Stimulated activated CD8-positive, alpha-beta memory T cell treated with anti-CD3 and anti-CD28 coated beads, Interleukin-12 subunit alpha, Interleukin-12 subunit beta, amount 100 ng/mL, for 24 hours (primary cell): ENCODE results near the gene AHRR.

Experiments used
- DNase-seq: peaks from one replicate; pipeline ENCODE4 v3.0.0-alpha.2; 2020; ENCODE audit errors: extremely low read depth

The AHRR gene

DNA sequence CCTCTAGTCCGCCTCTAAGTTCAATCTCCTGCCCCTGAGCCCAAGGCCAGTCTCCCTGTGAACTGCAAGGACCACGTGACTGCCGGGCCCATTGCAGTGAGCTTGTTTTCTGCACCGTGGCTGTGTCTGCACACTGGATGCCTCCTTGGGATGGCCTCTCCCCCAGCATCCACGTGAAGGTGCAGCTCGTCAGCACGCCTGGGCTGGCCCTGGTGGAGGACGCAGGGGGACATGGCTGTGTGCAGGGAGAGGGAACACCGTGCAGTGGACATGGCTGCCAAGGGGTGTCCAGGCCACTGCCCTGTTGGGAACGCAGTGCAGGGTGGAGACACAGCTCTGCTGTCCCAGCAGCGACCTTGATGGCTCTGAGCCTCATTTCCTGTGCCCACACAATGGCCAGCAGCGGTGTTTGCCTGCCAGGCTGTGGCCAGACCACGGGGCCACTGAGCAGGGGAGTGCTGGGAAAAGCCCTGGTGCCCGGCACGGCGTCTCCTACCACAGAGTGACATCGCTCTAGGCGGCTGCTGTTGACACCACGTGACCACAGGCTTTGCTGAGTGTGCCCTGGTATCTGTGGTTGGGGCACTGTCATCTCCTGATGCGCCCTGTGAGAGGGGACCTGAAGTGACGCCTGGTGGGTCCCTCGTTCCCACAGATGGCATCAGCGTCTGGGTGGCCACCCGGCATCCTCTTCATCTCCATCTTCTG lies 94.6 kb downstream of the AHRR start:
- no peak for DNase-seq

DNA sequence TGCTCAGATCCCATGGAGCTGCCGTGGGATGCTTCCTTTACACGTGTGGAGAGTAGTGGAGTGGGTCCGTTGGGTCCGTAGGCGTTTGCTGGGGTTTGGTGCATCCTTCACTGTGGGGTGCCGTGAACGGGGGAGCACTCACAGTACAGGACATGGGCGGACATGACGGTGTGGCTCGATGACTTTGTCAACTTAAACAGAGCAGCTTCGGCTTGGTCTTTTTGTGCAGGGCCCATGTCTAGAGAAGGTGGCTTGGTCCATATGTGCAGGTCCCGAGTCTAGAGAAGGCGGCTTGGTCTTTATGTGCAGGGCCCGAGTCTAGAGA lies 95.1 kb downstream of the AHRR start:
- DNase-seq, result no peak

GRCh38 chr5:417301-418161 lies 96.0 kb downstream of the AHRR start:
- DNase-seq, result no peak

DNA sequence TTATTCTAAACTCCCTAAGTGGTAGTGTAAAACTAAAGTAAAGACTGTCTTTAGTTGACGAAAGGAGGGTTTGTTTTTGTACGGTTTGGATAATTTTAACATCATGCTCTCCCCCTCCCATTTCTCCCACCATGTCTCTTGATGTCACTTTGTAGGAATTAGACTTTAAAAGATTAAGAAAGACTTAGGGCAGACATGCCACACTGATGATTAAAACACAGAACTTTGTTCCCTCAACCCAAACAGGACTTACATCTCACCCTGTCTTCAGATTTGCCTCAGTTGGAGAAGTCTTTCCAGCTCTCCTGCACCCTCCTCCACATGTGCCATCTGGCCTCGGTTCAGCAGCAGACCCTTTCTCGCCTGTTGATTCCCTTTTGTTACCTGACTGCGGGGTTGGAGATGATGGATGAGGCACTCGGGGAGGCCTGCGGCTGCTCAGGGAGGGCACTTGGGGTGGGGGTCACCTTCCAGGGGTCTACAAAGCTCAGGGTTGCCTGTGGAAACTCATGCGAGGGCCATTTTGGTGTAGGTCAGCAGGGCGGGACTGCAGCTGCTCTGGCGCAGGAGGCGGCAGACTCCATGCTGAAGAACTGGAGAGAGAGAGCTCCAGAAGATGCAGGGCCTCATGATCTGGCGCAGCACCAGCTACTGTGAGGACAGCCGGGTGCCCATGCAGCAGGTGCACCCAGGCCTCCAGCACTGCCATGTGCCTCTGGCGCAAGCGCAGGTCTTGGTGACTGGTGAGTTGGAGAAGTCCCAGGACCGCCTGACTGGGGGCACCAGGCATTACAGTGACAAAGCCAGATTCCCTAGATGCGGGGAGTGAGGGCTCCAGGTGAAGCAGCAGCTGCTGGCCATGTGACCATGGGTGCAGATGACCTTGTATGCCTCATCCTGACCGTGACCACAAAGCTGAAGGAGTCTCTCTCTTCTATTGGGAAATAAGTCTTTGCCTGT lies 96.9 kb downstream of the AHRR start:
- no peak for DNase-seq

DNA sequence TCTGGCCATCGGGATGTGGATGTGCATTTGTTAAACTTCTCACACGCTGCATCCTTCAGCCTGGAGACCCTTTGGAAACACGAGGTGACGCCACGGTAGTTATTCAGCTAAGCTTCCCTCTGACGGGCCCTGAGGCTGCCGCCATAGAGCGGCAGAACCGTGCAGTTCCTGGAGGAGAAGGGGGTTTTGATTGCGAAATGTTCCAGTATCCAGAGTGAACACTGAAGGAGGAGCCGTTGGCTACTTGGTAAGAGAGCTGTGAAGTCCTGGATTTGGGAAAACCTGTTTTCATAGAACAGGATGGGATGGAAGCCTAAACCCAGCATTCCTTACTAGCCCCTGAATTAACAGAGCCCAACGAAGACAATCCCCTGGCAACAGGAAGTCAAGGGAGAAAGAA lies 98.5 kb downstream of the AHRR start:
- DNase-seq, result no peak

- no peak for DNase-seq
These were observed 99.2 kb downstream of the AHRR start for GRCh38 chr5:420632-421286.

DNA sequence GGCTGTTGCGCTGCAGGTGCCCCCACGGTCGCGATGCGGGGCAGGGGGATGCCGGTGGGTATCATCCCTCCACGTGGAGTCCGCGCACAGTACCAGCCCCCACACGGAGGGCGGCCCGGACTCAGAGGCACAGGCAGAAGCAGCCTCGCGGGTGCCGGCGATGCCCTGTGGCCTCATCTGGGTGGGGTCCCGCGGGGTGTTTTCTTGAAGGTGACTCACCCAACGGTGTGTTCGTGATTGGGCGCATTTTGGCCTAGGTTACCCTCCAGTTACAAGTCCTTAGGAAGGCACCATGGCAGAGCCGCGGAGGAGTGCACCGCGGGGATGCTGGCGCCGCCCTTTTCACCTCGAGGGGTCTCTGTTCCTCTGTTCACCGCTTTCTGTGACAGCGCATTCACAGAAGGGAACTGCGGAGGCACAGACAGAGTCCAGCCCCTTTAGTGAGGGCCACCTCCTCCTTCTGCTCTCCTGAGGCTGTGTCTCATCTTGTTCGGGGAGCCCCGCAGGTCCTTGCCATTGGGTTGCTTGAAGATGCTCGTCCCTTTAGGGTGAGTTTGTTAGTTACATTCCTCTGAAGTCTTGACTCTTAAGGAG lies 99.9 kb downstream of the AHRR start:
- no peak for DNase-seq

DNA sequence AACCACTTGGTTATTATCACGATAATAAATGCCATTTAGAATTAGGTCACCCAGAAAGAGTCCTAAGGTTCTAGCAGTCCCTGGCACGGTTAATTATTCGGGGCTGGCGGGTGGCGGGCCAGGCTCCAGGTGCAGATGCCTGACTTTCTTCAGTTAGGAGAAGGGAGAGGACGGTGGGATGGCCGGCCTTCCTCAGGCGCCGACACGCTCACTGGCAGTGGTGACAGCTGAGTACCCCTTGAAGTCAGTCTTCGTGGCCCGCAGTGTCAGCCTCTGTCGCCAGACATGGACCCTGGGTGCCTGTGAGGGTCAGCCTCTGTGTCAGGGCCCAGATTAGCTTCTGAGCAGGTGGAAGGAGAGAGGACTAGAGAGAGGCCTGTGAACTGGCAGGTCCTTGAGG lies 100.4 kb downstream of the AHRR start:
- DNase-seq, result no peak

DNA sequence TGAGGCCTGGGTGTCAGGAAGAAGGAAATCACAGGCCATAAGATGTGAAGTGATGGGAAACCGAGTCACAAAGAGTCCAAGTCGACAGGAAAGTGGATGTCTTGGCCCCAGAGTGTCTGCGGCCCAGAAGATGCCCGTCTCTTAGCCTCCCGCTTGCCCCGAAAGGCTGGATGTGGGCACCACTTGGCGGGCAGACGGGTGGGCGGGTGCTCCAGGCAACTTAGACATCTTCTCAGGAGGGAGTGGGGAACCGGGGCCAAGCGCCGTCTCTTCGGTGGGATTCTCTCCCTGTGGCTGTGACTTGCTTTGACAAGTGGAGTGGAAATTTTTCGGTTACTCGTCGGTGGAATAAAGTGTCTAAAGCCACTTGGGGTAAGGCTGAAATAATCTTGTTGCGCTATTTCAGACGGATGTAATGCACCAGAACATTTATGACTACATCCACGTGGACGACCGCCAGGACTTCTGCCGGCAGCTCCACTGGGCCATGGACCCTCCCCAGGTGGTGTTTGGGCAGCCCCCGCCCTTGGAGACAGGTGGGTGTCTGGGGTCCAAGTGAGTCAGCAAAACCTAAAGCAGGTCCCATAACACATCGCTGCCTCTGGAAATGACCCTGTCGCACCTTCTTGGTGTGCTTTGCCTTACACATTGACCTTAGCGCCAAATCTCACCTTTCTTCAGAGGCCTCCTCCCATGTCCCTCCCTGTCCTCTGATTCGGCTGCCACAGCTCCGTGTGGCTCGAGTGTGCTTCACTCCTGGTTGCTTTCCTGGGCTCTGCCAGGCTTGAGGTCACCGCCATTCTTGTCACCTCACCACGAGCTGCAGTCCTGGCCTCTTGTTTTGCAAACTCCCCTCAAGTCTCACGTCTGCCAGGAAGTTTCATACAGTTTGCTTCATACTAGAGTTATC lies 101.1 kb downstream of the AHRR start:
- DNase-seq, result no peak

- no peak for DNase-seq
These were observed 101.7 kb downstream of the AHRR start for GRCh38 chr5:423233-423565.

- DNase-seq, result no peak
These were observed 102.2 kb downstream of the AHRR start for GRCh38 chr5:423626-424261.

GRCh38 chr5:424301-425110 lies 103.0 kb downstream of the AHRR start:
- no peak for DNase-seq

GRCh38 chr5:425714-426113 lies 104.2 kb downstream of the AHRR start:
- DNase-seq, result no peak

- no peak for DNase-seq
These were observed 105.0 kb downstream of the AHRR start for GRCh38 chr5:426392-426976.

DNA sequence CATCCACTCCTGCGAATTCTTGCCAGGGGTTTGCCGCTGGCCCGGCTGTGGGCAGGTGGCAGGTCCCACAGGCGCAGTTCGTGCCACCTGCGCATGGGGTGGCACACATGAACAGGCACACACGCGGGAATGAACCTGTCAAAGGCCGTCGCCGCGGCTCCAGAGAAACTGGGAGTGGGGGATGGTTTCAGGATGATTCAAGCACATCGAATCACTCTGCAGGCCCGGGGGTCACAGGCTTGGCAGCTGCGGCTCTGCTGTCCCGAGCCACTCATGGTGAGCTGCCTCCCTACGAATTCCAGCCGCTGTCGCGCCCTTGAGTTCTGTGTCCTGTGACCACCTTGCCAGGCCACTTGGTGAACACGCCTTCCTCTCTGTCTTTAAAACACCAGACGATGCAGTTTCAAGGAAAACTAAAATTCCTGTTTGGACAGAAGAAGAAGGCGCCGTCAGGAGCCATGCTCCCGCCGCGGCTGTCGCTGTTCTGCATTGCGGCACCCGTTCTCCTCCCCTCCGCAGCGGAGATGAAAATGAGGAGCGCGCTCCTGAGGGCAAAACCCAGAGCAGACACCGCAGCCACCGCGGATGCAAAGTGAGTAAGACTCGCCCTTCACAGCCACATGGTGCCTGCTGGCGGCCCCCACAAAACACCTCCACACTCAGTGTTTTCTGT lies 106.0 kb downstream of the AHRR start:
- DNase-seq, result no peak

- DNase-seq, result no peak
These were observed 106.7 kb downstream of the AHRR start for GRCh38 chr5:428219-428618.

- DNase-seq, result no peak
These were observed 107.4 kb downstream of the AHRR start for GRCh38 chr5:428754-429452.
